GM12878 (cell line): ENCODE data around the gene ZNF429. TPM values are rescaled to one million over a fixed set of nuclear protein-coding genes. Genes with fewer than 3 reads are reported as not detected.

Experiments used
- ATAC-seq: fragments of 200-7000 bp; cut with Tn5 transposase; 3 replicates; pipeline ENCODE4 v1.9.1; 2020; ENCODE audit warnings: mild to moderate bottlenecking, moderate library complexity
- BruUV-seq: library from RNA; stranded (reverse); fragments of 400-500 nt; replicated peaks from 2 replicates; lab custom pipeline; 2021; lab: Mats Ljungman, UMichigan
- CTCF ChIA-PET: fragments of 300-600 bp; sonication (Branson Sonifier 250); formaldehyde crosslinking; extraction: SDS; loops from one replicate; lab custom pipeline; 2021; ENCODE audit warnings: inconsistent platforms; lab: Yijun Ruan, JAX
- POLR2A ChIA-PET: fragments of 350-600 bp; formaldehyde crosslinking; extraction: SDS; loops from one replicate; lab custom pipeline; 2021; ENCODE audit warnings: inconsistent platforms; lab: Charles Lee
- RAD21 ChIA-PET: fragments of 300-600 bp; sonication (Branson Sonifier 250); formaldehyde crosslinking; loops from one replicate; lab custom pipeline; 2023; ENCODE audit warnings: antibody characterized with exemption; ENCODE audit not compliant: unreplicated experiment; lab: Charles Lee
- SMC1A ChIA-PET: fragments of 300-600 bp; sonication (Branson Sonifier 250); formaldehyde crosslinking; loops from one replicate; lab custom pipeline; 2023; ENCODE audit not compliant: unreplicated experiment, uncharacterized antibody; lab: Charles Lee
- DNase-seq: peaks from one replicate; pipeline ENCODE4 v3.0.0-alpha.2; 2011; ENCODE audit warnings: low read depth, low spot score
- FAIRE-seq: peaks from 3 replicates; lab custom pipeline; 2011; peaks lifted over from hg19 to GRCh38; lab: Jason Lieb, UNC
- H2AFZ ChIP-seq: 2 replicates; pipeline ENCODE4 v1.6.0; 2011; ENCODE audit warnings: low read depth, low read length, control low read depth; ENCODE audit not compliant: control insufficient read depth
- H3K27ac ChIP-seq: 2 replicates; pipeline ENCODE4 v1.5.1; 2011; ENCODE audit warnings: control low read depth; ENCODE audit not compliant: control insufficient read depth, insufficient read depth
- H3K27me3 ChIP-seq, 2 experiments: replicated peaks in 1 of 2; 2 replicates each; pipeline versions ENCODE4 v1.6.0 to v1.6.1; 2011; ENCODE audit warnings: low read length in 1 of 2; ENCODE audit not compliant: control insufficient read depth in 2 of 2, insufficient read depth in 2 of 2
- H3K36me3 ChIP-seq, 2 experiments: 2 replicates each; pipeline ENCODE4 v1.5.1; 2011; ENCODE audit warnings: low read length in 1 of 2; ENCODE audit not compliant: control insufficient read depth in 2 of 2, insufficient read depth in 2 of 2
- H3K4me1 ChIP-seq: 2 replicates; pipeline ENCODE4 v1.6.1; 2011; ENCODE audit warnings: mild to moderate bottlenecking, low read length, moderate library complexity, mixed read lengths; ENCODE audit not compliant: control insufficient read depth, insufficient read depth
- H3K4me2 ChIP-seq: 2 replicates; pipeline ENCODE4 v1.6.0; 2011; ENCODE audit warnings: control low read depth; ENCODE audit not compliant: control insufficient read depth, insufficient read depth
- H3K4me3 ChIP-seq: fragments of 200-600 bp; sonication (generic); 2 replicates; pipeline ENCODE4 v1.5.1; 2016
- H3K79me2 ChIP-seq: 2 replicates; pipeline ENCODE4 v1.6.0; 2011; ENCODE audit warnings: low read length; ENCODE audit not compliant: control insufficient read depth, insufficient read depth
- H3K9ac ChIP-seq: 2 replicates; pipeline ENCODE4 v1.8.0; 2011; ENCODE audit warnings: low read length, control low read depth, mixed read lengths; ENCODE audit not compliant: control insufficient read depth, insufficient read depth
- H3K9me3 ChIP-seq: replicated peaks from 3 replicates; pipeline ENCODE4 v1.5.1; 2011; ENCODE audit warnings: mild to moderate bottlenecking, low read length; ENCODE audit not compliant: control insufficient read depth, insufficient read depth
- H4K20me1 ChIP-seq: 2 replicates; pipeline ENCODE4 v1.6.0; 2011; ENCODE audit not compliant: control insufficient read depth, insufficient read depth
- HCFC1 ChIP-seq: fragments of 150-350 bp; IDR thresholded peaks from 2 replicates; pipeline ENCODE4 v1.6.1; 2014; ENCODE audit warnings: low read length
- TBL1XR1 ChIP-seq: IDR thresholded peaks from 2 replicates; pipeline ENCODE4 v1.6.1; 2012; ENCODE audit warnings: low read depth, low read length, improper control_type of control experiment
- ZNF217 ChIP-seq: fragments of 450-650 bp; IDR thresholded peaks from 2 replicates; pipeline ENCODE4 v1.6.1; 2017; ENCODE audit warnings: antibody characterized with exemption, mild to moderate bottlenecking
- ZNF24 ChIP-seq: fragments of 450-650 bp; IDR thresholded peaks from 2 replicates; pipeline ENCODE4 v1.6.1; 2017; ENCODE audit warnings: antibody characterized with exemption, mild to moderate bottlenecking
- ZNF384 ChIP-seq: IDR thresholded peaks from 2 replicates; pipeline ENCODE4 v1.6.1; 2012; ENCODE audit warnings: low read depth, mild to moderate bottlenecking, low read length, improper control_type of control experiment, borderline replicate concordance
- ZSCAN29 ChIP-seq: fragments of 450-650 bp; IDR thresholded peaks from 2 replicates; pipeline ENCODE4 v1.6.1; 2017; ENCODE audit warnings: mild to moderate bottlenecking, moderate library complexity
- WGBS: methylation state at CpG from one replicate; pipeline ENCODE4 v1.1.6; 2016; ENCODE audit warnings: low lambda C conversion rate; ENCODE audit not compliant: insufficient replicate concordance, insufficient coverage; ENCODE audit errors: missing lambda C conversion rate; 5-methylcytosine and 5-hydroxymethylcytosine counted together
- in situ Hi-C: fragments of 300-500 bp; cut with MboI; formaldehyde crosslinking; loops from 9 replicates; pipeline ENCODE4 v1.14.3; 2018; ENCODE audit warnings: mixed read lengths
- intact Hi-C: fragments of 100-400 bp; cut with micrococcal nuclease; formaldehyde crosslinking; loops from one replicate; pipeline ENCODE4 v1.14.2; 2022; ENCODE audit not compliant: unreplicated experiment
- polyA plus RNA-seq, 11 experiments: library from polyadenylated mRNA; depleted of rRNA in 4 of 11; unstranded in 6 of 11; stranded (reverse) in 5 of 11; fragments of >200 nt; fragmentation: Nextera tagmentation in 4 of 11; fragmentation: Illumina TruSeq in 1 of 11; extraction: Ambion mirVana in 4 of 11; extraction: Trizol in 1 of 11; gene quantifications; 1 replicate in 1 of 11; 2 replicates in 10 of 11; pipeline versions ENCODE4 v1.2.1 to v1.2.3, GENCODE V29; 2011 to 2016; ENCODE audit warnings: inconsistent platforms in 2 of 11, missing spikeins in 2 of 11, low read depth in 1 of 11
- total RNA-seq, 4 experiments: library from RNA; depleted of rRNA in 3 of 4; stranded (reverse); fragments of >200 nt in 3 of 4; fragmentation: Illumina TruSeq in 1 of 4; extraction: Trizol in 1 of 4; gene quantifications; 2 replicates each; pipeline versions ENCODE4 v1.2.1 to v1.2.3, GENCODE V29; 2013 to 2021

Gene ZNF429
- total and polyA plus RNA-seq, 10 of the 15 experiments (the other 5 are each of a cell fraction or from before 2014, with no cell fraction given), result 1.4 to 4.3 (median 2.8) TPM

DNA sequence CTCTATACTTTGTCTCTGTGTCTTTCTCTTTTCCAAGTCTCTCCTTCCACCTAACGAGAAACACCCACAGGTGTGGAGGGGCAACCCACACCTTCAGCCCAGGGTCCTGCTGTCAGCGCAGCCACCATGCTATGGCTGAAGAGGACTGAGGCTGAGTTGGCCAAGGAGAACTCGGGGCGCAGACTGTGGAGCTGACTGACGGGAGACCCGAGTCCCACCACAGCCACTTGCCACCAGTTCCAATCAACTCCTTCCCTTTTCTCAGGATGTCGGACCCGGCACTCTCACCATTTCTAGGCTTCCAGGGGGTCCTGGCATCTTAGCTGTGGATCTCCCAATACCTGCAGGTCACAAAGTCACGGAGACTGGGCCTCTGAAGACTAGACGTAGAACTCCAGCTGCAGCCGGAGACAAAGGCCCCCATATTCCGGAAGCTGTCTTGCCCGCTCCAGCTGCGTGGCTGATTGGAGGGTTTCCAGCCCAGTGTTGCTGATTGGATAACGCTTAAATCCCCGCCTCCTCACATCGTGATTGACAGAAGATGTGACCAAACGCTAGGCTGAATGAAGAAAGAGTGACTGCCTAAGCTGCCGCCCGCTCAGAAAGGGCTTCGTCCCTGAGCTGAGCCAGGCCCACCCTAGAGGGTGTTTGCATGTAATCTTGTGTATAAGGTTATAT is 63.6 kb downstream of the ZNF429 start:
- 50% methylated on average over 21 of the region's 21 CpGs for WGBS
- Histone ChIP-seq H3K79me2 (no peaks in the 10 kb centered on the region), H3K36me3 (no peaks in the 10 kb centered on the region), H3K4me1 (no peaks in the 10 kb centered on the region), H4K20me1 (no peaks in the 10 kb centered on the region), H2AFZ (no peak overlapping the region), H3K27ac (no peak overlapping the region), H3K4me3 (no peak overlapping the region), H3K4me2 (no peak overlapping the region), H3K27me3 (no peaks in the 10 kb centered on the region), H3K9ac (no peak overlapping the region), H3K9me3 (peaks cover 7% of the 10 kb centered on the region; the same call in 2 of the 3 replicates)
- POLR2A ChIA-PET, result no interaction called here
- DNase-seq (no peak), ATAC-seq (no peak), FAIRE-seq (no peak)
- SMC1A ChIA-PET, result no interaction called here
- in situ Hi-C loops (no loop called here), intact Hi-C loops (no loop called here)
- RAD21 ChIA-PET, result no interaction called here
- BruUV-seq, result no TSS peak
- CTCF ChIA-PET, result no interaction called here
- TF ChIP-seq TBL1XR1, result no peak
- no peak for TF ChIP-seq HCFC1
- TF ChIP-seq ZSCAN29, result no peak

- CTCF ChIA-PET, result no interaction called here
Measured at GRCh38 chr19:21569494-21569865, 64.1 kb downstream of the ZNF429 start.

More at GRCh38 chr19:21569494-21569865, 64.1 kb downstream of the ZNF429 start:
- H3K4me1 ChIP-seq, result no peaks in the 10 kb centered on the region
- ATAC-seq, result no peak
- TF ChIP-seq ZNF24 (no peak), ZNF217 (no peak), ZNF384 (no peak)
- no peak overlapping the region for H2AFZ ChIP-seq
- H3K36me3 ChIP-seq, result no peaks in the 10 kb centered on the region
- H3K27me3 ChIP-seq, result no peaks in the 10 kb centered on the region
- no peak overlapping the region for H3K27ac ChIP-seq
- H3K79me2 ChIP-seq, result no peaks in the 10 kb centered on the region
- WGBS, result 68% methylated on average over 16 of the region's 16 CpGs
- no peak for FAIRE-seq
- RAD21 ChIA-PET, result no interaction called here
- no peak overlapping the region for H3K4me3 ChIP-seq
- no peaks in the 10 kb centered on the region for H4K20me1 ChIP-seq
- POLR2A ChIA-PET, result no interaction called here
- no peak for DNase-seq
- H3K9ac ChIP-seq, result no peak overlapping the region
- SMC1A ChIA-PET, result no interaction called here
- intact Hi-C loops (no loop called here), in situ Hi-C loops (no loop called here)
- H3K9me3 ChIP-seq, result peaks cover 7% of the 10 kb centered on the region; the same call in 2 of the 3 replicates
- no TSS peak for BruUV-seq
- no peak overlapping the region for H3K4me2 ChIP-seq
